Right ventricle myocardium superior (tissue), 1 donor: Measurements from ENCODE around the gene PDHX. TPM values are rescaled to one million over a fixed set of nuclear protein-coding genes. Genes with fewer than 3 reads are reported as not detected.
"Not testable (repeated sequence)": the region's sequence is repeated elsewhere in the genome, so short reads cannot be mapped to it uniquely, and the experiment has no call there.

Experiments used
- ATAC-seq: fragments of 200-7000 bp; cut with Tn5 transposase; one replicate; pipeline ENCODE4 v1.9.1; 2020; ENCODE audit warnings: mild to moderate bottlenecking; ENCODE audit not compliant: poor library complexity
- DNase-seq: peaks from one replicate; pipeline ENCODE4 v3.0.0-alpha.2; 2020
- intact Hi-C: fragments of 100-400 bp; cut with DNase I; formaldehyde crosslinking; loops from one replicate; pipeline ENCODE4 v1.11.2; 2022
- long read RNA-seq: library from polyadenylated mRNA; unstranded; transcript quantifications from one replicate; pipeline ENCODE4 v2.0.0, GENCODE V29; 2021
- total RNA-seq: library from RNA; stranded (reverse); fragmentation: NEBNext Ultra II Directional; extraction: Animal tissue kit (Norgen Biotek cat#: 25700); gene quantifications from one replicate; pipeline ENCODE4 v1.2.1, GENCODE V29; 2021
- donor health status: DM: no; HTN: yes; CAD: no; lungs with severe emphysema.

PDHX gene
- 140 TPM for total RNA-seq
- long read RNA-seq, transcript PDHX-201 (11 exons, 2,389 nt), result major isoform, 285 of 330 reads
- long read RNA-seq, partial matches to known transcripts, result 23 of 330 reads
- long read RNA-seq, other reads (novel, unspliced or antisense), result 20 of 330 reads

DNA sequence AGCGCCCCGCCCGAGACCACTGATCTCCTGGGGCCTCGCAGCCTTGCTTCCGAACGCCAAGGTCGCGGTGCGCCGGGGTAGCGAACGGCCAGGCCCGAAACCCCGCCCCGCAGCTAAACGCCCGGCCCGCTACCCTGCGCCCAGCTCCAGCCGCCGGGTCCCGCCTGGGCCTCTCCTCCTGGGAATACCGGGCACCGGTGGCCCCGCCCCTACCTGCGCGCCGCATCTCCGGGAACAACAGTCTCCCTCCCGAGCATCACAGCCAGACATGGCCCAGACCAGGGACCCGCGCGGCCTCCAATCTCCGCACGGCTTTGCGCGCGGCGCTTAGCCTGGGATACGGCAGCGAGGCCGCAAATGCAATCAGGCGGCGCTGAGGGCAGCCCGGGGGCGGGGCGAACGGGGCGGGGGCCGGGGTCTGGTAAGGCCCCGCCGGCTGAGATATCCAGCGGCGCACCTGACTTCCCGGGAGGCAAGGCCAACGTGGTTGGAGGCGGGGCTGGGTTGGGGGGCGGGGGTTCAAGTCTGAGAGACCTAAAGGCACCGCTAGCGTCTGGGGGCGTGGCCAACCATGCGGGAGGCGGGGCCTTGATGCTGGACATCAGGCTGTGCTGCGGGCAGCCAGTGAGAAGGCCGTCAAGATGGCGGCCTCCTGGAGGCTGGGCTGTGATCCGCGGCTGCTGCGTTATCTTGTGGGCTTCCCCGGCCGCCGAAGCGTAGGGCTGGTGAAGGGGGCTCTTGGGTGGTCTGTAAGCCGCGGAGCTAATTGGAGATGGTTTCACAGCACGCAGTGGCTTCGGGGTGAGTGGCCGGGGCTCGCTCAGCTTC, at the start of gene PDHX, which contains the start of gene APIP:
TSS of gene PDHX (plus strand) at position 604 of the 828 bp plus-strand sequence. CDS start at position 642, 38 bp downstream.
TSS of gene APIP (minus strand) at position 365 of the 828 bp plus-strand sequence. CDS start at position 270, 95 bp downstream.
- ATAC-seq (peak; percentile 96), DNase-seq (peak; percentile 99)
- intact Hi-C loops, result no loop called here

DNA sequence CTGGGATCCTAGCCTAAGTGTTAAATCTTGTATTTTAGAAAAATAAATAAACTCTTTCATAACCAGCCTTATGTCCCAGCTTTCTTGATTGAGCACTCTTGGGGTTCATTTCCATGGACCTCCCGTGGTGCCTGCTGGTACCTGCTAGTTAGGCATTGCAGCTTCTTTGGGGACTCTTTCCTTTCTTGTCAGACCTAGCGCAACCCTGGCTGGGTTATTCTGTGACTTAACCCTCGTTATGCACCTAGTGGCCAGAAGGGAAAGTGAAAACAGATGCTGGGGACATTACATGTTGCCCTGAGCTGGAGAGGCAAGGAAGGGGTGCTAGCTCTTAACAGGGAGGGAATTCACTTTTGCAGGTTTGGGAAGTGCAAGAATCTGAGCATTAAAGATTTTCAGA, 47.0 kb upstream of the PDHX start:
- DNase-seq (no peak), ATAC-seq (no peak)
- intact Hi-C loops, result no loop called here

DNA sequence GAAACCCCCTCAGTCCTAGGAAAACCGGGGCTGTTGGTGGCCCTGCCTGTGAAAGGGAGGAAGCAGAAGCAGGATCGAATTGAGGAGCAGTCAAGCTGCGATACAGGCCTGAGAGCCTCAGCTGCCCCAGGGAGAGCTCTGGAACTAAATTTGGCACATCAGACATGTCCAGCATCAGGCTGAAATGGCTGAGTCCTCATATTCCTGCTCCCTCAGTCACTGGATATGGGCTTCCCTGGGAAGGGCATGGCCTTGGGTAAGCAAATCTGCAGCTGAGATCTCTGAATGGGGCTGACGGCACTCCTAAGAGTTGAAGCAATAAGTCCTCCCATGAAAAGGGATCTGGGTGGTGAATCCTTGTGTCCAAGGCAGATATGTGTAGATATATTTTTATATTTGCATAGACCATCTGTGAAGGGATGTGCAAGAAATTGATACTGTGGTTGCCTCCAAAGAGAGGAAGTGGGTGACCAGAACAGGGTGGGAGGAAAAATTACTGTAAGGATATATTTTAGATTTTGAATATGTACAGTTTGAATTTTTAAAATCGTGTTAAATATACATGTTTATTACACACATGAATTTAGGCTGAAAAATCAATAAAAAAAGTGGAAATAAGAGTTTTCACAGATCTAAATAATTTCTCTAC, 45.7 kb upstream of the PDHX start:
- intact Hi-C loops, result no loop called here
- DNase-seq (no peak), ATAC-seq (no peak)

DNA sequence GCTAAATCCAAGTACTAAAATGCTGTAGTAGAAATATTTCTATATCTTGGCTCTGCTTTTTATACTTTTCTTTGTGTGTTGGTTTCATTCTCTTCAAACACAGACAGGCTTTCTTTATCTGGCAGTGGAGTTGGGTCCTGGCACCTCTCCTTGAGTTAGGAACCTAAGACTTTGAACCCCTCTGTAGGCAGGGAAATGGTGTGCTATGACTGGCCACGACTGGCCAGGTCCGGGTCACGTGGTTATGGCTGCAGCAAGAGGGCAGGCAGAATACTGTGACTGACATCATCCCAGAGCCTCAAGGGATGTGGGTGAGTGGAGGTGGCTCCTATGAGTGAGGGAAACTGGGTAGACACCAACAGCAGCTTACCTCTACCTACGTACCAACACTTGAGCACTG, 42.2 kb upstream of the PDHX start:
- no peak for ATAC-seq
- intact Hi-C loops, result no loop called here

DNA sequence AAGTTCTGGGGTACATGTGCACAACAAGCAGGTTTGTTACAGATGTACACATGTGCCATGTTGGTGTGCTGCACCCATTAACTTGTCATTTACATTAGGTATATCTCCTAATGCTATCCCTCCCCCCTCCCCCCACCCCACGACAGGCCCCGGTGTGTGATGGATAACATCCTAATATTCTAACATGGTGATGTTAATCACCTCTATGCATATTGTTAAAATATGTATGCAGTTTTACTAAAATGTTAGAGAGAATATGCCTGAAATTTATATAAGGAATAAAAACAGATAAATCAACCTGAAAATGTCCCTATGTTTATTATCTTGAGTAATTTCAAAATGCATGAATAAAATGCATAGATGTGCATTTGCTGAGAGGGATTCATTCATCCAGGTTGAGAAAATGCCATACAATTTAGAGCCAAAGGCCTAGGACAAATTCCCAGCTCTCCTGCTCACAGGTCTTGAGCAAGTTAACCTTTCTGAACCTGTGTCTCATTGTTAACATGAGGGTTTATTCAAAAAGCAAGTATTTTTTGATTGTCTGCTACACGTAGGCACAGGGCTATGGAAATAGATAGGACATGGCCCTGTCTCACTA, 38.9 kb upstream of the PDHX start:
- intact Hi-C loops, result no loop called here
- ATAC-seq (no peak), DNase-seq (no peak)

More for the DNA sequence above, 42.2 kb upstream of the PDHX start:
- DNase-seq, result no peak

DNA sequence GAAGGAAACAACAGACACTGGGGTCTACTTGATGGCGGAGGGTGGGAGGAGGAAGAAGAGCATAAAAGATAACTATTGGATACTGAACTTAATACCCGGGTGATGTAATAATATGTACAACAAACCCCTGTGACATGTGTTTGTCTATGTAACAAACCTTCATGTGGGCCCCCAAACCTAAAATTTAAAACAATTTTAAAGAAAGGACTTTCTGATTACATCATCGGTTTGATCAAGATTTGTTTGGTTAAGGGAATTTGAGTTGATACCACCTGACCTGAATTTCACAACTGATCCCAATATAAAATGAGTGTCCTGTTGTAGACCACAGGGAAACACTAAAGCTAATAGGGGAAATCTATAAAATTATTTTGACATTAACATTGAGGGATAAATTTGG, 34.5 kb upstream of the PDHX start:
- DNase-seq (no peak), ATAC-seq (no peak)
- intact Hi-C loops, result no loop called here

DNA sequence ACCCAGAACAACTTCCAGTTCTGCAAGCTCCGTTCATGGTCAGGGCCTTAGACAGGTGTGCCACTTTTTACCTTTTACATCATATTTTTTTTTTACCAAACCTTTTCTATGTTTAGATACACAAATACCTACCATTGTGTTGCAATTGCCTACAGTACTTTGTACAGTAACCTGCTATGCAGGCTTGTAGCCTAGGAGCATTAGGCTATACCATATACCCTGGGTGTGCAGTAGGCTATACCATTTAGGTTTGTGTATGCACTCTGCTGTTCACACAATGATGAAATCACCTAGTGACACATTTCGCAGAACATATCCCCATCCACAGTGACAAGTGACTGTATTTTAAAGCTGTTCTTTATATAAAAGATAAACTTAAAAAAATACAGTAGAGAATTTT, 29.8 kb upstream of the PDHX start:
- ATAC-seq (no peak), DNase-seq (no peak)
- intact Hi-C loops, result no loop called here

DNA sequence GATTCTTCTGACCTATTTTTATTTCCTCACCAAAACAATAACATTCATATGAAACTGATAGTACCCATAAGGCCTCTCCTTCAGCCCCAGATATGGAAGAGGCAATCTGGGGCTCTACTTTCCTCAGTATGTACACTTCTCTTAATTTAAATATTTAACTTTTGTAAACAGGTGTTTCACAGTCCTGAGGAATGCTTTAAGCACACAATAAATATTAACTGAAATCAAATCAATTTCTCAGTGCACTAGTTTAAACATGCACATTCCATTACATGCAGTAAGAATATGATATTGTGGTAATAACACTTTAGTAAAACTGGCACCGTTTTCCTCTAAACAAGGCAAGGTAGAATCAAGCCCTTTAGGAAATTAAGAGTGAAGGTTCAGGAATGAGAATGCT, 29.2 kb upstream of the PDHX start:
- ATAC-seq (no peak), DNase-seq (no peak)
- intact Hi-C loops, result no loop called here

DNA sequence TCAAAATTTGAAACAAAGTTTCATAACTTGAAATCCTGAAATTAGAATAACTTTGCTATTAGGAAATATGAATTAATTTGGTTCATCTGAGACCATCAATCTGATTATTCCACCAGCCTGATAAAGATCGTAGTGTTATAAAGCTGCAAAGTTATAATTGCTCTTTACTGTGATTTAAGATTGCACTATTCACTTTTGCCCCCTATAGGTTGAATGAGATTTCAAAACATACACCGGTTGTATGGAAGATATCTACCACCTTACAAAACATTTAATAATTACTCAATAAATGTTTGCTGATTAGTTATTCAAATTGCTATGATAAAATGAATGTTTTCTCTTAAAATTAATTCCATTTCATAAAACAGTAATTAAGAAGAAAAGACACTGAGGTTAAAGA, 26.3 kb upstream of the PDHX start:
- DNase-seq (no peak), ATAC-seq (no peak)
- intact Hi-C loops, result loop anchor here (2.0 to 5.0 kb wide), 2 partner anchors 303 to 378 kb away; partner anchors contain the start of gene ELF5

DNA sequence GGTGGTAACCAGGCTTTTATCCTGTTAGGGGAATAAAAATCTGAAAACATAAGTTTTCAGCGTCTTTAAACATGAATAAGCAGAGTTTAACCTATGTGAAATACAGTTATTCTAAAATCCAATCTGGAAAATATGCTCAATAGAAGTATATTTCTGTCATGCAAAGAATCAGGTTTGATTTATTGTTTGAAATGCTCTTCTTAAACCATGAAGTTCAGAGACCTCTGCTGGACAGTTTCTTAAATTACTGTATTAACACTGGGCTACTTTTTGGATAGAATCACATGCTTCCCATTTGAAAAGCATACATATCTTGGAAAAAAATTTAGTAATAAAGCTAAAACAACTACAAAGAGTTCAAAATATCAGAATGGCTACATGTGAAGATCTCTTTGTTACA, 25.6 kb upstream of the PDHX start:
- ATAC-seq, result no peak
- no peak for DNase-seq
- intact Hi-C loops, result loop anchor here (2.0 to 5.0 kb wide), 2 partner anchors 304 to 379 kb away; partner anchors contain the start of gene ELF5

DNA sequence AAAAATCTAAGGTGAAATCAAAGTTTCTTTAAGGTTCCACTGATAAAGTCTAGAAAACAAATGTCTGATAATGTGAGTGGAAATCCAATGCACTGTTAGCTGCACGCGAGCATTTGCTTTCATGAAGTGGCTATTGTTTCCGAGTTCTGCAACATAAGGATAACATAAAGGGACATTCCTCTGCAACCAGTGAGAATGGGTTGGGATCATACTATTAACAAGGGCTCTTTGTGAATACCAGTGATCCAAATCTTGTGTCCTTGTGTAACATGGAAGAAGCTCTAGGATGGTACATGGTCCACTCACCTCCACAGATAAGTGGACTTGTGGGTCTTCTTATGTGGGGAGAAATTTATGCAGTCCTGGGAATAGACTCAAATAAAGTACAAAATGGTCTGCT, 24.8 kb upstream of the PDHX start:
- intact Hi-C loops, result loop anchor here (2.0 to 5.0 kb wide), 2 partner anchors 305 to 379 kb away; partner anchors contain the start of gene ELF5
- DNase-seq (no peak), ATAC-seq (no peak)

DNA sequence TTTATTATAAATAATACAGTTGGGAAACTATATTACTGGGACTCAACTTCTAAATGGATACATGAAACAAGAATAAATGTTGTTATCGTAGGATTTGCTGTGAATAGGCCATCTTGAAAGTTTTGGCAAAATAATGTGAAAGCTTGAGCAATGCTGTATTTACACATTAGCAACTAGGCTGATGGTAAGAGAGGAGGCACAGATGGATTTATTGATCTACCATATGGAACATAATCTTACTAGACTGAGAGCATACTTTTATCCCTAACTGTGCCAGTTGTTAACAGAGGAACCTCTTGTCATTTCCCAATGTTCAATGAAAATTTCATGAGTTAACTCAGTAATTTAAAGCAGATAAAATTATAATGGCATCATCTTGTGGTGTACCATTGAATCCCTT, 23.0 kb upstream of the PDHX start:
- ATAC-seq, result no peak
- intact Hi-C loops, result loop anchor here (5.0 kb wide), 1 partner anchor 381 kb away; the partner anchor contains the start of gene ELF5
- DNase-seq, result no peak

DNA sequence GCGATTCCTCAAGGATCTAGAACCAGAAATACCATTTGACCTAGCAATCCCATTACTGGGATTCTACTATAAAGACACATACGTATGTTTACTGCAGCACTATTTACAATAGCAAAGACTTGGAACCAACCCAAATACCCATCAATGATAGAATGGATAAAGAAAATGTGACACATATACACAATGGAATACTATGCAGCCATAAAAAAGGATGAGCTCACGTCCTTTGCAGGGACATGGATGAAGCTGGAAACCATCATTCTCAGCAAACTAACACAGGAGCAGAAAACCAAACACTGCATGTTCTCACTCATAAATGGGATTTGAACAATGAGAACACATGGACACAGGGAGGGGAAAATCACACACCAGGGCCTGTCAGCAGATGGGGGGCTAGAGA, 20.2 kb upstream of the PDHX start:
- ATAC-seq, DNase-seq, intact Hi-C loops: not testable (repeated sequence)

DNA sequence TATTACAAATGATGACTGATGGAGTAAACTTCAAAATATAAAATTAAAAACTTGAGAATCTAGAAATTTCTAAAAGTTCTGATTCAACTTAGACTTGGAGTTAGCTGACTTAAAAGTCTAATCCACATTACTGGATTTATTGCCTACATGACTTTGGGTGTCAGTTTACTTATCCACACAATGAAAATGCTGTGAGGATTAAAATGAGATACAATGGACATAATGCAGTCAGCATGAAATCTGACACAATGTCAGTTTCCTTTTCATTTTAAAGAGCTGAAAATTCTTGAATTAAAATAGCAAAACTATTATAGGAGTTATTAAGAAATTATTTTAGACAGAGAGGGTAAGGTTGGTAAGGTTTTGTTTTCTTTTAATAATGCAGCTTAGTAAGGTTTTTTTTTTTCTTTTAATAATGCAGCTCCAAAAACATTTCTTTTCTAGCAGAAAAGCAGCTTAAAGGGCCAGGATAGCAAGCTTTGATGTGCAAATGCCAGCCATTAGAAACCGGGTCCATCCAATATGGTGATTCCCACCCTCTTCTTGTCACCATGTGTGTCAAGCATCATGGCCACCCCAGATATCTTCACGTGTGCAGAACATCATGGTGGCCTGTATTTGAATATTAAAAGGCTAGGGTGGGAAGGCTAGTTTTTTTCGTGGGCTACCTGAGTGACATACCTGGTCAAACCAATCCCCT, 19.1 kb upstream of the PDHX start:
- intact Hi-C loops, result no loop called here
- ATAC-seq (no peak), DNase-seq (no peak)

DNA sequence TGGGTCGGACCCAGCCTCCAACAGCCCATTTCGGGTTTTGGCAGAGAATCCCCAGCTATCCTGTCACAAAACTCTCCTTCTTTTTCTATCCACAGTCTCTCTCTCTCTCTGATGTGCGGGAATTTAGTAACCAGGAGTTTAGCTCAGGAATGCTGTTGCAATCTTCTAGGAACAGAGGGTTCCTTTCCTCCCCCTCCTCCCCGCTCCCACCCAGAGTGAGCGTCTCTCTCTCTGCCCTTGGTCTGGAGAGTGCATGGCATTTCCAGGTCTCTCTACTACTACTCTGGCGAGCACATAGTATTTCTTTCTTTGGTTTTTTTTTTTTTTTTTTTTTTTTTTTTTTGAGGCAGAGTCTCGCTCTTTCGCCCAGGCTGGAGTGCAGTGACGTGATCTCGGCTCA, 17.9 kb upstream of the PDHX start:
- intact Hi-C loops, result no loop called here
- DNase-seq (no peak), ATAC-seq (no peak)

DNA sequence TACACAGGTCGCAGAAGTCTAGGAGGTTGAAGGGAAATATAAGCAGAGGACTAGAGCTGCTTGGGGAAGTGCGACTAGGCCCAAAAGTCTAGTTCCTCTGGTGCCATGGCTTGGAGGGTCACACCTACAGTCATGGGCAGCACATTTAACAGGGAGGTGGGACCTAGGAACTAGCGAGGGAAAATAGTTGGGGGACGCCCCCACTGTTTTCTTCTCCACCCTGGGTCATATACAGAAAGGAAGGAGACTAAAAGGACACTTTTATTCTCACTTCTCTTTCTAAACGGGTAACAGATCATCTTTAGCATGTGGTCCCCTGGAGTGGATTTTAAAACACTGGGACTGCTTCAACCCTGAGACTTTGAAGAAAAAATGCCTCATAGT, 16.8 kb upstream of the PDHX start:
- ATAC-seq (no peak), DNase-seq (no peak)
- intact Hi-C loops, result no loop called here

DNA sequence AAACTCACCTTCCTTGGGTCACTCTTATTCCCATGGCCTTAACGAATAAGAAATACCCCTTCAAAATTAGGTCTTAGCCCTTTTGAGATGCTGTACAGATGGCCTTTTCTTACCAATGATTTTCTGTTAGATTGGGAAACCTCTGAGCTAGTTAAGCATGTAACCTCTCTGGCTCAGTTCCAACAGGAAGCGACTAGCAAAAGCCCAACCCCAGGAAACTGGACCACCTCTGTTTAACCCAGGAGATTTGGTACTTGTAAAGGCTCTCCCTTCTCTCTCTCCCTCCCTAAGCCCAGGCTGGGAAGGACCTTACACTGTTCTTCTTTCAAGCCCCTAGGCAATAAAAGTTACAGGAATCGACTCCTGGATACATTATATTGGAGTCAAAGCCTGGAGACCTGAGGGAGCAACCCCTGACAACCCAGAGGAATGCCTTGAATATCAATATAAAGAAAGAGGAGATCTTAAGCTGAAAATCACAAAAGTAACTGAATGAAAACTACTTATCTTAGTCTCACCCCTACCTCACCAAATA, 11.9 kb upstream of the PDHX start:
- no peak for DNase-seq
- intact Hi-C loops, result no loop called here
- no peak for ATAC-seq

DNA sequence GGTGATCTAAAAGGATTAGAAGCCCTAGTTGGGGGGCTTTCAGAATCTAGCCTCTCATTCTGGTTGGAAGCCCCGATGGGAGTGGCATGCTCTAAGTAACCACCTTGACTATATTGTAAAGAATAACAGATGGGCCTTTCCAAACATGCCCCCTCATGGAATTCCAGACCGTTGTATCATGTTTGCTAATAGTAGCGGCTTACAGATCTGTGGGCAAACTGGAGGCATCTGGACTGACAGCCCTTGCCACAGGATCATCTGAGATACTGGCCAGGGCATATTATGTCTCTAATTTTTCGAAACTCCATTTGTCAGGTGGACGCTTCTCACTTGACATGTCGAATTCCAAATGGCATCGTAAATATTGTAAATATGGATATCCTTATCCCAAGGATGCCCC, 10.8 kb upstream of the PDHX start:
- DNase-seq, result no peak
- intact Hi-C loops, result no loop called here
- no peak for ATAC-seq
